CD4-positive, alpha-beta T cell (primary cell): ENCODE results near the gene TTYH2. TPM values are rescaled to one million over a fixed set of nuclear protein-coding genes. Genes with fewer than 3 reads are reported as not detected.

Experiments
- ATAC-seq: fragments of 200-7000 bp; cut with Tn5 transposase; one replicate; pipeline ENCODE4 v1.10.0; 2022; ENCODE audit warnings: mild to moderate bottlenecking; ENCODE audit not compliant: poor library complexity
- CTCF ChIA-PET: fragments of 350-600 bp; sonication (Branson Sonifier 250); formaldehyde crosslinking; loops from one replicate; lab custom pipeline; 2021; ENCODE audit warnings: antibody characterized with exemption, inconsistent platforms; lab: Charles Lee
- POLR2A ChIA-PET: fragments of 350-600 bp; sonication (Branson Sonifier 250); formaldehyde crosslinking; loops from one replicate; lab custom pipeline; 2021; ENCODE audit warnings: antibody characterized with exemption, inconsistent platforms; lab: Charles Lee
- DNase-seq, 14 experiments: peaks; one replicate each; pipeline ENCODE4 v3.0.0-alpha.2; 2013 to 2020; ENCODE audit warnings: mixed read lengths in 2 of 14
- H3K27ac ChIP-seq, 2 donors: one replicate each; pipeline versions ENCODE4 v1.5.1 to v1.7.0; 2013; ENCODE audit warnings: low read length in 2 of 2, low read depth in 1 of 2, mild to moderate bottlenecking in 1 of 2
- H3K27me3 ChIP-seq, 2 experiments: 1 replicate in 1 of 2; 2 replicates in 1 of 2; pipeline versions ENCODE4 v1.6.1 to v1.7.0; 2013; ENCODE audit warnings: low read length in 2 of 2, control low read depth in 1 of 2, mild to moderate bottlenecking in 1 of 2, moderate library complexity in 1 of 2; ENCODE audit not compliant: insufficient read depth in 2 of 2, control insufficient read depth in 1 of 2
- H3K36me3 ChIP-seq: one replicate; pipeline ENCODE4 v1.6.1; 2013; ENCODE audit warnings: low read length, control low read depth; ENCODE audit not compliant: insufficient read depth
- H3K4me1 ChIP-seq: one replicate; pipeline ENCODE4 v1.6.1; 2013; ENCODE audit warnings: low read length, control low read depth; ENCODE audit not compliant: insufficient read depth
- H3K4me3 ChIP-seq: one replicate; pipeline ENCODE4 v1.5.1; 2013; ENCODE audit warnings: mild to moderate bottlenecking, low read length, moderate library complexity
- H3K9me3 ChIP-seq, 2 experiments: 1 replicate in 1 of 2; 2 replicates in 1 of 2; pipeline versions ENCODE4 v1.6.1 to v1.7.0; 2013; ENCODE audit warnings: low read length in 2 of 2, mild to moderate bottlenecking in 2 of 2, control low read depth in 1 of 2, moderate library complexity in 1 of 2; ENCODE audit not compliant: control insufficient read depth in 1 of 2, insufficient read depth in 1 of 2
- H3K27ac Mint-ChIP-seq: one replicate; pipeline ENCODE4 v1.8.0; 2020; ENCODE audit warnings: mixed read lengths
- H3K27me3 Mint-ChIP-seq: one replicate; pipeline ENCODE4 v1.8.0; 2021; ENCODE audit warnings: mixed read lengths
- H3K36me3 Mint-ChIP-seq: one replicate; pipeline ENCODE4 v1.8.0; 2021; ENCODE audit warnings: low read depth, mixed read lengths
- H3K4me1 Mint-ChIP-seq: one replicate; pipeline ENCODE4 v1.8.0; 2021; ENCODE audit warnings: low read depth, mixed read lengths
- H3K4me3 Mint-ChIP-seq: one replicate; pipeline ENCODE4 v1.8.0; 2020; ENCODE audit warnings: mild to moderate bottlenecking, mixed read lengths
- H3K9me3 Mint-ChIP-seq: one replicate; pipeline ENCODE4 v1.8.0; 2020; ENCODE audit warnings: mixed read lengths
- intact Hi-C, 2 experiments: fragments of 100-400 bp; cut with DNase I in 1 of 2; cut with micrococcal nuclease in 1 of 2; formaldehyde crosslinking; loops; one replicate each; pipeline versions ENCODE4 v1.15.1 to v1.9.0; 2023 to 2025; cut with DNase I, micrococcal nuclease
- total RNA-seq, 174 experiments: library from RNA in 2 of 174; stranded (reverse) in 2 of 174; gene quantifications; one replicate each; pipeline ENCODE4 v1.2.3 and lab custom pipeline; 2021 to 2026
- TF ChIP-seq, protein P1 (sequence below): fragments of 200-600 bp; IDR thresholded peaks from one replicate; pipeline ENCODE4 v1.8.0; 2022; ENCODE audit warnings: antibody characterized with exemption, mild to moderate bottlenecking

The TTYH2 gene
- total RNA-seq, 2 experiments from 2014 or later: 4.4 to 5.4 TPM

DNA sequence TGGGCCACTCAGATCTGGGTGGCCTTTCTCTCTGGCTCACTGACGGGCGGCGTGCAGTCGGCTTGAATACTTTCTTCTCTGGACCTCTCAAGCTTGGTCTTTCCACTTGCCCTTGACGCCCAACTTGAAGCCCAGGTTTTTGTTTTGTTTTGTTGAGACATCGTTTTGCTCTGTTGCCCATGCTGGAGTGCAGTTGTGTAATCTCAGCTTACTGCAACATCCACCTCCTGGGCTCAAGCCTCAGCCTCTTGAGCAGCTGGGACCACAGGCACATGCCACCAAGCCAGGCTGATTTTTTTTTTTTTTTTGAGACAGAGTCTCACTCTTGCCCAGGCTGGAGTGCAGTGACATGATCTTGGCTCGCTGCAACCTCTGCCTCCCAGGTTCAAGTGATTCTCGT is 89.9 kb downstream of the TTYH2 start:
- no peaks in the 10 kb centered on the region for H3K27me3 ChIP-seq
- H3K27ac ChIP-seq: no peak overlapping the region
- H3K4me1 ChIP-seq: peaks cover 13% of the 10 kb centered on the region
- intact Hi-C loops: loop anchor here (5.0 to 10.0 kb wide), 4 partner anchors 49 to 191 kb away; partner anchors contain the start of gene GPR142 (in 1 of the 2)
- Mint-ChIP-seq H3K27ac (no peak overlapping the region), H3K36me3 (no peaks in the 10 kb centered on the region), H3K9me3 (no peaks in the 10 kb centered on the region), H3K27me3 (no peaks in the 10 kb centered on the region), H3K4me1 (peaks cover 6% of the 10 kb centered on the region), H3K4me3 (no peak overlapping the region)
- H3K9me3 ChIP-seq: no peaks in the 10 kb centered on the region
- DNase-seq: no peak
- POLR2A ChIA-PET: interaction anchor here (0.5 kb wide), 1 partner anchor 35 kb away, joined by 3 read pairs; no protein-coding TSS in a partner anchor
- CTCF ChIA-PET: interaction anchor here (1.5 kb wide), 1 partner anchor 65 kb away, joined by 3 read pairs; no protein-coding TSS in a partner anchor
- H3K36me3 ChIP-seq: no peaks in the 10 kb centered on the region
- no peak overlapping the region for H3K4me3 ChIP-seq
- TF ChIP-seq, protein P1, sequence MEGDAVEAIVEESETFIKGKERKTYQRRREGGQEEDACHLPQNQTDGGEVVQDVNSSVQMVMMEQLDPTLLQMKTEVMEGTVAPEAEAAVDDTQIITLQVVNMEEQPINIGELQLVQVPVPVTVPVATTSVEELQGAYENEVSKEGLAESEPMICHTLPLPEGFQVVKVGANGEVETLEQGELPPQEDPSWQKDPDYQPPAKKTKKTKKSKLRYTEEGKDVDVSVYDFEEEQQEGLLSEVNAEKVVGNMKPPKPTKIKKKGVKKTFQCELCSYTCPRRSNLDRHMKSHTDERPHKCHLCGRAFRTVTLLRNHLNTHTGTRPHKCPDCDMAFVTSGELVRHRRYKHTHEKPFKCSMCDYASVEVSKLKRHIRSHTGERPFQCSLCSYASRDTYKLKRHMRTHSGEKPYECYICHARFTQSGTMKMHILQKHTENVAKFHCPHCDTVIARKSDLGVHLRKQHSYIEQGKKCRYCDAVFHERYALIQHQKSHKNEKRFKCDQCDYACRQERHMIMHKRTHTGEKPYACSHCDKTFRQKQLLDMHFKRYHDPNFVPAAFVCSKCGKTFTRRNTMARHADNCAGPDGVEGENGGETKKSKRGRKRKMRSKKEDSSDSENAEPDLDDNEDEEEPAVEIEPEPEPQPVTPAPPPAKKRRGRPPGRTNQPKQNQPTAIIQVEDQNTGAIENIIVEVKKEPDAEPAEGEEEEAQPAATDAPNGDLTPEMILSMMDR: no peak
- ATAC-seq: no peak

- no peak overlapping the region for H3K27ac Mint-ChIP-seq
- CTCF ChIA-PET: interaction anchor here (1.5 kb wide), 1 partner anchor 64 kb away, joined by 3 read pairs; no protein-coding TSS in a partner anchor
These were observed 90.8 kb downstream of the TTYH2 start for GRCh38 chr17:74304184-74304583.

GRCh38 chr17:74305865-74306654 is 92.7 kb downstream of the TTYH2 start:
- H3K4me1 ChIP-seq: peaks cover 10% of the 10 kb centered on the region
- Mint-ChIP-seq H3K36me3 (no peaks in the 10 kb centered on the region), H3K27ac (no peak overlapping the region), H3K4me1 (peaks cover 6% of the 10 kb centered on the region), H3K9me3 (no peaks in the 10 kb centered on the region), H3K27me3 (no peaks in the 10 kb centered on the region), H3K4me3 (no peak overlapping the region)
- H3K36me3 ChIP-seq: no peaks in the 10 kb centered on the region
- POLR2A ChIA-PET: no interaction called here
- no peak overlapping the region for H3K27ac ChIP-seq
- H3K27me3 ChIP-seq: no peaks in the 10 kb centered on the region
- CTCF ChIA-PET: interaction anchor here (0.8 kb wide), 1 partner anchor 31 kb away, joined by 3 read pairs; no protein-coding TSS in a partner anchor
- no peak overlapping the region for H3K4me3 ChIP-seq
- TF ChIP-seq, protein P1: no peak
- DNase-seq: no peak
- intact Hi-C loops: loop anchor here in 1 of 2 experiments (10.0 kb wide), 1 partner anchor 189 kb away; no protein-coding TSS in a partner anchor
- no peaks in the 10 kb centered on the region for H3K9me3 ChIP-seq
- no peak for ATAC-seq

More at GRCh38 chr17:74304184-74304583, 90.8 kb downstream of the TTYH2 start:
- no peak overlapping the region for H3K4me3 ChIP-seq
- DNase-seq (no peak), ATAC-seq (no peak)
- no peaks in the 10 kb centered on the region for H3K27me3 Mint-ChIP-seq
- H3K27ac ChIP-seq: no peak overlapping the region
- H3K36me3 ChIP-seq: no peaks in the 10 kb centered on the region
- TF ChIP-seq, protein P1: no peak
- H3K4me3 Mint-ChIP-seq: no peak overlapping the region
- H3K9me3 Mint-ChIP-seq: no peaks in the 10 kb centered on the region
- H3K27me3 ChIP-seq: no peaks in the 10 kb centered on the region
- H3K36me3 Mint-ChIP-seq: no peaks in the 10 kb centered on the region
- no peaks in the 10 kb centered on the region for H3K9me3 ChIP-seq
- peaks cover 6% of the 10 kb centered on the region for H3K4me1 Mint-ChIP-seq
- POLR2A ChIA-PET: no interaction called here
- peaks cover 13% of the 10 kb centered on the region for H3K4me1 ChIP-seq
- intact Hi-C loops: loop anchor here (5.0 to 10.0 kb wide), 4 partner anchors 48 to 191 kb away; partner anchors contain the start of gene GPR142 (in 1 of the 2)
